Hepatocyte (in vitro differentiated cells): ENCODE measurements around the gene NANOG.

Experiments used
- EZH2 ChIP-seq: fragments of 200-600 bp; sonication (generic); IDR thresholded peaks from 2 replicates; pipeline ENCODE4 v1.6.1; 2016; ENCODE audit warnings: antibody characterized with exemption, mild to moderate bottlenecking, borderline replicate concordance
- TF ChIP-seq, protein P1 (sequence below): fragments of 200-600 bp; sonication (generic); IDR thresholded peaks from 2 replicates; pipeline ENCODE4 v1.5.1; 2016; ENCODE audit warnings: antibody characterized with exemption, mild to moderate bottlenecking; ENCODE audit not compliant: poor library complexity

DNA sequence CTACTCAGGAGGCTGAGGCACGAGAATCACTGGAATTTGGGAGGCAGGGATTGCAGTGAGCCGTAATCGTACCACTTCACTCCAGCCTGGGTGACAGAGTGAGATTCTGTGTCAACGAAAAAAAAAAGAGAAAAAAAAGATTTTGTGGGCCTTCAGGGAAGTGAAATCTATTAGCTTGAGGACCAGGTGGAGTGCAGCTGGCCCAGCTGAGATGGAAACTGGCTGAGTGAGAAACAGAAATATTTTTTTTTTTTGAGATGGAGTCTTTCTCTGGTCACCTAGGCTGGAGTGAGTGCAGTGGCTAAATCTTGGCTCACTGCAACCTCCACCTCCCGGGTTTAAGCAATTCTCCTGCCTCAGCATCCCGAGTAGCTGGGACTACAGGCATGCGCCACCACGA lies 39.8 kb upstream of the NANOG start:
- TF ChIP-seq, protein P1, sequence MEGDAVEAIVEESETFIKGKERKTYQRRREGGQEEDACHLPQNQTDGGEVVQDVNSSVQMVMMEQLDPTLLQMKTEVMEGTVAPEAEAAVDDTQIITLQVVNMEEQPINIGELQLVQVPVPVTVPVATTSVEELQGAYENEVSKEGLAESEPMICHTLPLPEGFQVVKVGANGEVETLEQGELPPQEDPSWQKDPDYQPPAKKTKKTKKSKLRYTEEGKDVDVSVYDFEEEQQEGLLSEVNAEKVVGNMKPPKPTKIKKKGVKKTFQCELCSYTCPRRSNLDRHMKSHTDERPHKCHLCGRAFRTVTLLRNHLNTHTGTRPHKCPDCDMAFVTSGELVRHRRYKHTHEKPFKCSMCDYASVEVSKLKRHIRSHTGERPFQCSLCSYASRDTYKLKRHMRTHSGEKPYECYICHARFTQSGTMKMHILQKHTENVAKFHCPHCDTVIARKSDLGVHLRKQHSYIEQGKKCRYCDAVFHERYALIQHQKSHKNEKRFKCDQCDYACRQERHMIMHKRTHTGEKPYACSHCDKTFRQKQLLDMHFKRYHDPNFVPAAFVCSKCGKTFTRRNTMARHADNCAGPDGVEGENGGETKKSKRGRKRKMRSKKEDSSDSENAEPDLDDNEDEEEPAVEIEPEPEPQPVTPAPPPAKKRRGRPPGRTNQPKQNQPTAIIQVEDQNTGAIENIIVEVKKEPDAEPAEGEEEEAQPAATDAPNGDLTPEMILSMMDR, result no peak
- no peak for TF ChIP-seq EZH2
